Stimulated activated naive CD4-positive, alpha-beta T cell (primary cell): ENCODE measurements around the gene DISP3.
A peak's percentile ranks its signal among the peaks of the same experiment; 100 is the strongest.

Experiments used
- DNase-seq, 6 experiments: peaks; one replicate each; lab custom pipeline; 2025; lab: John Stamatoyannopoulos, UW

Gene DISP3

GRCh38 chr1:11478571-11479374 lies at the start of gene DISP3:
Gene DISP3 (plus strand): TSS chr1:11479155. CDS start chr1:11500993, 21,838 bp downstream.
- peak; percentile 23 to 73 (median 52) for DNase-seq

- no peak for DNase-seq
Measured at GRCh38 chr1:11429226-11429625, 49.7 kb upstream of the DISP3 start.

- no peak for DNase-seq
Measured at GRCh38 chr1:11429935-11430334, 49.0 kb upstream of the DISP3 start.

- no peak for DNase-seq
Measured at GRCh38 chr1:11431941-11432507, 46.9 kb upstream of the DISP3 start.

- no peak for DNase-seq
Measured at GRCh38 chr1:11432526-11432925, 46.4 kb upstream of the DISP3 start.

- DNase-seq, result no peak
Measured at GRCh38 chr1:11434501-11434900, 44.5 kb upstream of the DISP3 start.

GRCh38 chr1:11434926-11435325 lies 44.0 kb upstream of the DISP3 start:
- DNase-seq, result no peak

GRCh38 chr1:11438996-11439395 lies 40.0 kb upstream of the DISP3 start:
- no peak for DNase-seq

- DNase-seq, result no peak
Measured at GRCh38 chr1:11441211-11441952, 37.6 kb upstream of the DISP3 start.

GRCh38 chr1:11443043-11443442 lies 35.9 kb upstream of the DISP3 start:
- DNase-seq, result no peak

- DNase-seq, result no peak
Measured at GRCh38 chr1:11443961-11444658, 34.8 kb upstream of the DISP3 start.

- DNase-seq, result no peak
Measured at GRCh38 chr1:11444907-11445306, 34.0 kb upstream of the DISP3 start.

- DNase-seq, result no peak
Measured at GRCh38 chr1:11447903-11448302, 31.1 kb upstream of the DISP3 start.

- DNase-seq, result no peak
Measured at GRCh38 chr1:11448373-11449099, 30.4 kb upstream of the DISP3 start.

- no peak for DNase-seq
Measured at GRCh38 chr1:11449100-11449403, 29.9 kb upstream of the DISP3 start.

GRCh38 chr1:11450310-11450709 lies 28.6 kb upstream of the DISP3 start:
- DNase-seq, result no peak

GRCh38 chr1:11453742-11454491 lies 25.0 kb upstream of the DISP3 start:
- no peak for DNase-seq

GRCh38 chr1:11455967-11456570 lies 22.9 kb upstream of the DISP3 start:
- no peak for DNase-seq

GRCh38 chr1:11456965-11457364 lies 22.0 kb upstream of the DISP3 start:
- peak in 2 of 6 experiments; percentile 28 to 70 for DNase-seq

- DNase-seq, result no peak
Measured at GRCh38 chr1:11458811-11459275, 20.1 kb upstream of the DISP3 start.
